Subcutaneous abdominal adipose tissue (tissue), 5 donors: ENCODE data around the gene SPNS2.

Experiments
- H3K27ac ChIP-seq: one replicate; pipeline ENCODE4 v1.7.0; 2013; ENCODE audit warnings: low read depth, mild to moderate bottlenecking, inconsistent platforms, low read length, moderate library complexity
- H3K27me3 ChIP-seq, 5 donors: one replicate each; pipeline ENCODE4 v1.7.0; 2013; ENCODE audit warnings: low read length in 5 of 5, inconsistent platforms in 1 of 5; ENCODE audit not compliant: control insufficient read depth in 5 of 5, insufficient read depth in 4 of 5
- H3K36me3 ChIP-seq, 5 donors: one replicate each; pipeline ENCODE4 v1.7.0; 2013; ENCODE audit warnings: low read length in 5 of 5; ENCODE audit not compliant: control insufficient read depth in 5 of 5, insufficient read depth in 5 of 5
- H3K4me1 ChIP-seq, 5 donors: one replicate each; pipeline ENCODE4 v1.7.0; 2013; ENCODE audit warnings: low read length in 5 of 5, mild to moderate bottlenecking in 3 of 5, moderate library complexity in 1 of 5; ENCODE audit not compliant: control insufficient read depth in 5 of 5, insufficient read depth in 5 of 5
- H3K4me3 ChIP-seq, 5 donors: one replicate each; pipeline ENCODE4 v1.7.0; 2013; ENCODE audit warnings: low read length in 5 of 5, low read depth in 1 of 5
- H3K9ac ChIP-seq, 5 donors: one replicate each; pipeline ENCODE4 v1.7.0; 2013; ENCODE audit warnings: low read length in 5 of 5, mild to moderate bottlenecking in 4 of 5, moderate library complexity in 3 of 5
- H3K9me3 ChIP-seq, 5 donors: one replicate each; pipeline ENCODE4 v1.7.0; 2013; ENCODE audit warnings: low read length in 5 of 5; ENCODE audit not compliant: control insufficient read depth in 5 of 5
- donor health status: healthy.
- donor health status: healthy.
- donor health status: healthy.
- donor health status: healthy.
- donor health status: healthy.

The SPNS2 gene

DNA sequence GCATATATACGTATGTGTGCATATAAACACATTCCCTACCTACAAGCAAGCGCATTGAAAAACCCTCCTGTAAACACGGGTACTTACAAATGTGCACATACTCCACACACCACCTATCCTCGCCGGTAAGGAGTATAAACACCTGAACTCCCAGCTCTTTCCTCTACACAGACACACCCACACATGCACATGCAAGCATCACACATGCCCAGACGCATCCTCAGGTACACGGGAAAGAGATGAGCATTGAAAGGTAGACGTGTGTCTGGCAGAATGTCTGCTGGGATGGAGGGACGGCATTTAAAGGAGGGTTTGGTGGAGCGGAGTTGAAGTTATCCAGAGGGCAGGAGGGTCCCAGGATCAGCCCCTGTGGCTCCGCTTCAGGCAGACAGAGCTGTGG is 81.0 kb downstream of the SPNS2 start:
- Histone ChIP-seq H3K27me3 (peaks cover 15 to 43% (median 38%) of the 10 kb centered on the region in 5 donors), H3K9ac (no peak overlapping the region), H3K9me3 (no peaks in the 10 kb centered on the region), H3K4me1 (peaks cover 0 to 12% (median 7%) of the 10 kb centered on the region in 5 donors), H3K27ac (no peak overlapping the region), H3K4me3 (no peak overlapping the region), H3K36me3 (no peaks in the 10 kb centered on the region)

GRCh38 chr17:4580291-4580690 is 81.6 kb downstream of the SPNS2 start:
- H3K9me3 ChIP-seq, result no peaks in the 10 kb centered on the region
- H3K9ac ChIP-seq, result no peak overlapping the region

GRCh38 chr17:4582101-4582501 is 83.4 kb downstream of the SPNS2 start:
- Histone ChIP-seq H3K4me1 (peaks cover 0 to 16% (median 9%) of the 10 kb centered on the region in 5 donors), H3K36me3 (no peaks in the 10 kb centered on the region), H3K4me3 (no peak overlapping the region), H3K9ac (no peak overlapping the region), H3K27me3 (peaks cover 20 to 54% (median 52%) of the 10 kb centered on the region in 5 donors), H3K27ac (no peak overlapping the region), H3K9me3 (no peaks in the 10 kb centered on the region)

More at GRCh38 chr17:4580291-4580690, 81.6 kb downstream of the SPNS2 start:
- no peaks in the 10 kb centered on the region for H3K36me3 ChIP-seq
- no peak overlapping the region for H3K27ac ChIP-seq
- no peak overlapping the region for H3K4me3 ChIP-seq
- H3K4me1 ChIP-seq, result peaks cover 0 to 16% (median 9%) of the 10 kb centered on the region in 5 donors
- H3K27me3 ChIP-seq, result peaks cover 20 to 48% (median 42%) of the 10 kb centered on the region in 5 donors

- H3K36me3 ChIP-seq, result no peaks in the 10 kb centered on the region
- no peak overlapping the region for H3K9ac ChIP-seq
- H3K9me3 ChIP-seq, result no peaks in the 10 kb centered on the region
- H3K4me1 ChIP-seq, result peaks cover 0 to 16% (median 9%) of the 10 kb centered on the region in 5 donors
- H3K27ac ChIP-seq, result no peak overlapping the region
- peaks cover 20 to 54% (median 52%) of the 10 kb centered on the region in 5 donors for H3K27me3 ChIP-seq
- no peak overlapping the region for H3K4me3 ChIP-seq
Observed at GRCh38 chr17:4582691-4583090, 84.0 kb downstream of the SPNS2 start.

GRCh38 chr17:4583206-4583605 is 84.5 kb downstream of the SPNS2 start:
- Histone ChIP-seq H3K9ac (no peak overlapping the region), H3K27ac (no peak overlapping the region), H3K9me3 (no peaks in the 10 kb centered on the region), H3K36me3 (no peaks in the 10 kb centered on the region), H3K27me3 (peaks cover 20 to 54% (median 52%) of the 10 kb centered on the region in 5 donors), H3K4me3 (no peak overlapping the region), H3K4me1 (peaks cover 0 to 16% (median 9%) of the 10 kb centered on the region in 5 donors)

DNA sequence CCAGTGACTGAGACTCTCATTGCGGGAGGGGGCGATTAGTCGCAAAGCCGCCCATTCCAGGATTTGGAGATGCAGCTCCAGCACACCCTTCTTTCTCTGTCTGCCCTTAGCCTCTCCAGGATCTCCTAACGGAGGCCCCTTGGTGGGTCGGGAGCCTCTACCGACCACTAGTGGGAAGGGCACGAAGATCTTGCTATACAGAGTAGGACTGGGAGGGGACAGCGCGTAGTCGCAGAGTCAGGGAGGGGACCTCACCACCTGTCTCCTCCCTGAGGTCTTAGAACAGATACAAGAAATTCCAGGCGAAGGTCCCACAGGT is 85.1 kb downstream of the SPNS2 start:
- Histone ChIP-seq H3K9ac (no peak overlapping the region), H3K36me3 (no peaks in the 10 kb centered on the region), H3K27me3 (peaks cover 20 to 55% (median 54%) of the 10 kb centered on the region in 5 donors), H3K4me1 (peaks cover 0 to 16% (median 9%) of the 10 kb centered on the region in 5 donors), H3K9me3 (no peaks in the 10 kb centered on the region), H3K27ac (no peak overlapping the region), H3K4me3 (peak overlapping the region in 3 of 5 donors; percentile 40 to 61 (median 47))

DNA sequence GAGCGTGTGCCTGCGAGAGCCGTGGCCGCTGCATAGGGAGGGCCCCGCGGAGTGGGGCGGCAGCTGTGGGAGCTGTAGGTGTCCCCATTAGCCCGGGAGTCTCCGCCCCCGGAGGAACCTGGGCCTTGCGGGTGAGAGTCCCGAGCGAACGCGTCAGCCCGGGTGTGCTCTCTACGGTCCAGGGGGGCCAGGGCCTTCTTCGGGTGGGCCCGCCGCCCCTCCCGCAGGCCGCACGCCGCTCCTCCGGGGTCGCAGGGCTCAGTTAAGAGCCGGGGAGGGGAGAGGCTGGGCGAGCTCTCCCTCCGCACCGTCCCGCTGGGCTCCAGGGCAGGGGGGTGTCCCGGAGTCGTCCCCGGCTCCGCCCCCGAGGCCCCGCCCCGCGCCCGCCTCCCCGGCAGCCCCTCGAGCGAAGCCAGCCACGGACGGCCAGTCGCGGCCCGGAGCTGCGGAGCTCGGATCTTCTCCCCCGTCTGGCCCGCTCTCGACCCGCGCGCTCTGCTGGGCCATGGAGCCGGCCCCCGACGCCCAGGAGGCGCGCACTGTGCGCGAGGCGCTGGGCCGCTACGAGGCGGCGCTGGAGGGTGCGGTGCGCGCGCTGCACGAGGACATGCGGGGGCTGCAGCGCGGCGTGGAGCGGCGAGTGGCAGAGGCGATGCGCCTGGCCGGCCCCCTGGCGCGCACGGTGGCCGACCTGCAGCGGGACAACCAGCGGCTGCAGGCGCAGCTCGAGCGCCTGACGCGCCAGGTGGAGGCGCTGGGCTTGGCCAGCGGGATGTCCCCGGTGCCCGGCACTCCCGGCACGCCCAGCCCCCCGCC is 85.6 kb downstream of the SPNS2 start, which contains the start of gene SMTNL2:
TSS of gene SMTNL2 (plus strand) at position 429 of the 816 bp plus-strand sequence. CDS start at position 506, 77 bp downstream.
- H3K4me1 ChIP-seq, result peaks cover 0 to 16% (median 9%) of the 10 kb centered on the region in 5 donors
- no peak within 1 kb of the TSS for H3K27ac ChIP-seq
- H3K9me3 ChIP-seq, result no peaks in the 10 kb centered on the region
- no peak within 1 kb of the TSS for H3K9ac ChIP-seq
- peak within 1 kb of the TSS in 3 of 5 donors; percentile 40 to 61 (median 55) for H3K4me3 ChIP-seq
- peaks cover 20 to 56% (median 54%) of the 10 kb centered on the region in 5 donors for H3K27me3 ChIP-seq
- no peaks in the 10 kb centered on the region for H3K36me3 ChIP-seq

DNA sequence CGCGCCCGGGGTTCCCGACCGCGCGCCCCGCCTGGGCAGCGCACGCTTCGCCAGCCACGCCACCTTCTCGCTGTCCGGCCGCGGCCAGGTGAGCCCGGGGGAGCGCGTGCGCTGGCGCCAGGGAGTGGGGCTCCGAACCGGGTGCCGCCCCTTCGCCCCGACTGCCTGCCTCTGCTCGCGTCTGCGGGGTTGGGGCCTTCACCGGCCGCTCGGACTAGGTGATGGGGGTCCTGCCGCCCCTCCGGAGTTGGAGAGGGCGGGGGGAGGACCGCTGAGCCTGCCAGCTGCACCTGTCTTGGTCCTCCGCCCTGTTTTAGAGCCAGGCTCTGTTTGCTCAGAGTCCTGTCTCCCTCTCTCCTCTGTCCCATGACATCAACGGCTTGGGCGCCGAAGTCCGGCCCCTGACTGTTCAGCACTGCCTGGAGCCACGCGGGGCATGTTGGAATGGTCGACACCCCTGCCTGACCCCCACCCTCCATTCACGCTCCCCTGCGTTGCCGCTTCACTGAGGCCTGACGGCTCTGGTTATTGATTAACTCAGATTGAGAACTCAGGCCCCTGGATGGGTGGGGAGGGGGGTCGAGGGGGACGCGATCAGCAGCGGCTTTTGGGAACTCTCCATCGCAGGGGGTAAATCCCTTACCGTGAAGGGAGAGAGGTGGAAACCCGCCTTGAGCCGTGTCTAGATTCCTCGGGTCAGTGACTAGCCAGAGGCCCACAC is 86.4 kb downstream of the SPNS2 start:
- no peak overlapping the region for H3K9ac ChIP-seq
- no peak overlapping the region for H3K27ac ChIP-seq
- H3K4me3 ChIP-seq, result peak overlapping the region in 2 of 5 donors; percentile 55 to 61
- H3K36me3 ChIP-seq, result no peaks in the 10 kb centered on the region
- peaks cover 20 to 56% (median 46%) of the 10 kb centered on the region in 5 donors for H3K27me3 ChIP-seq
- H3K4me1 ChIP-seq, result peaks cover 0 to 16% (median 9%) of the 10 kb centered on the region in 5 donors
- no peaks in the 10 kb centered on the region for H3K9me3 ChIP-seq

- H3K9me3 ChIP-seq, result no peaks in the 10 kb centered on the region
- H3K36me3 ChIP-seq, result no peaks in the 10 kb centered on the region
- H3K9ac ChIP-seq, result no peak overlapping the region
- H3K4me3 ChIP-seq, result no peak overlapping the region
- H3K4me1 ChIP-seq, result peaks cover 0 to 16% (median 9%) of the 10 kb centered on the region in 5 donors
- H3K27me3 ChIP-seq, result peaks cover 20 to 55% (median 46%) of the 10 kb centered on the region in 5 donors
- no peak overlapping the region for H3K27ac ChIP-seq
Observed at GRCh38 chr17:4585638-4585994, 86.9 kb downstream of the SPNS2 start.

- no peak overlapping the region for H3K27ac ChIP-seq
- no peaks in the 10 kb centered on the region for H3K9me3 ChIP-seq
- no peak overlapping the region for H3K4me3 ChIP-seq
- H3K9ac ChIP-seq, result no peak overlapping the region
- H3K27me3 ChIP-seq, result peaks cover 20 to 54% (median 48%) of the 10 kb centered on the region in 5 donors
- no peaks in the 10 kb centered on the region for H3K36me3 ChIP-seq
- H3K4me1 ChIP-seq, result peaks cover 0 to 16% (median 9%) of the 10 kb centered on the region in 5 donors
Observed at GRCh38 chr17:4586043-4586442, 87.4 kb downstream of the SPNS2 start.
